ENCODE data around the gene MRPL30. TPM values are rescaled to one million over a fixed set of nuclear protein-coding genes. Genes with fewer than 3 reads are reported as not detected.
A peak's percentile ranks its signal among the peaks of the same experiment; 100 is the strongest.
"Not testable (repeated sequence)": the region's sequence is repeated elsewhere in the genome, so short reads cannot be mapped to it uniquely, and the experiment has no call there.

The MRPL30 gene
- total RNA-seq (36.6 TPM in 2 replicates), polyA plus RNA-seq (18.5 and 19.4 TPM in 2 replicates)

DNA sequence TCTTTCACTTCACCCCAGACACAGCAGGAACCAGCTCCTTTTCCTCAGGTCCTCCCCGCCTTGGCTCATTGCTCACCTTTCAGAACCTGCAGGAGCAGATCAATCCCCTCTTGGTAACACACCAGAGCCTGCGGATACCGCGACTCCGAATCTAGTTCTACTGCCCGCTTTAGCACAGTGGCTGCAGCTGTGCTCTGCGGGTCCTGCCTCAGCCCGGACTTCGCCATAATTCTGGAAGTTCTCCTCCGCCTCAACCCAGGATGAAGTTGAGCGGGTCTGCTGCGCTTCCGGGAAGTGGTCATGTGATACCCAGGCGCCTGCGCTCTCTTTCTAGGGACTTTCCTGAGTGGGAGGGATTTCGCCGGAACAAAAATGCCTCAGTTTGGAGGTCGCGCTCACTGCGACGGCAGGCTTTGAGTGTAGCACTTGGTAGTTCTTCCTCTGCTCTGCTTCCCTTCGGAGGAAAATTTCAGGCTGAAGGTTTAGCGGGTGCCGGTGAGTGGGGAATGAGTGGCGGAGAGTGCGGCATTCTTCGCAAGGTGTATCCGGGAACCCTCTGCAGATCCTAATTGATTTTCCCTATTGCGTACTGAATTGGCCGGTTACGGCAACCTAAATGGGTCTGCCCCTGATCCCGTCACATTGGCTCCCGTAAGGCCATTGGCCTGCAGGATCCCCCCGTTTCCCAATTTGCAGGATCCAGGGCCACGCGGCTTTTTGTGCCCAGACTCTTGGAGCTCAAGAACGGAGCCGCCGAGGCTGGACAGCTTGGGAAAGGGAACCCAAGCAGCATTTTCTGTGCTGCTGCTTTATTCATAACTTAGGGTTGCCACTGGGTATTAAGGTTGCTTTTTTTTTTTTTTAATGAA lies at the start of gene MRPL30, which contains the start of gene MITD1:
Gene MRPL30, plus strand, starts transcription at position 430 of the 869 bp plus-strand sequence. CDS start 5,020 bp downstream, outside the sequence.
Gene MITD1, minus strand, starts transcription at position 304 of the 869 bp plus-strand sequence. Its CDS starts 77 bp downstream, at position 227.
- Histone ChIP-seq H3K4me1 (ENCODE audit: insufficient read depth) (peaks cover 16% of the 10 kb centered on the region), H3K4me3 (peak within 1 kb of the TSS; percentile 92), H3K9me3 (ENCODE audit: low read depth) (no peaks in the 10 kb centered on the region), H3K9me2 (replicated peaks; ENCODE audit: insufficient read depth) (no peaks in the 10 kb centered on the region), H2AFZ (peak within 1 kb of the TSS; percentile 94), H4K20me1 (ENCODE audit: insufficient read depth, poor library complexity, severe bottlenecking) (no peaks in the 10 kb centered on the region), H3K36me3 (replicated peaks; ENCODE audit: insufficient read depth, low read depth) (no peaks in the 10 kb centered on the region), H3K27me3 (no peaks in the 10 kb centered on the region), H3K27ac (peak within 1 kb of the TSS; percentile 82), H3K79me2 (peaks cover 83% of the 10 kb centered on the region), H3K4me2 (peak within 1 kb of the TSS; percentile 94)
- under 1% methylated on average over 39 of the region's 39 CpGs for WGBS (ENCODE audit: low lambda C conversion rate, missing lambda C conversion rate)
- no peak for TF ChIP-seq EZH2phosphoT487 (IDR thresholded peaks at IDR 0.05; ENCODE audit: low read depth, severe bottlenecking, unreplicated experiment)
- TF ChIP-seq EZH2 (IDR thresholded peaks at IDR 0.05; ENCODE audit: borderline replicate concordance) = no peak
- TF ChIP-seq, protein P1, sequence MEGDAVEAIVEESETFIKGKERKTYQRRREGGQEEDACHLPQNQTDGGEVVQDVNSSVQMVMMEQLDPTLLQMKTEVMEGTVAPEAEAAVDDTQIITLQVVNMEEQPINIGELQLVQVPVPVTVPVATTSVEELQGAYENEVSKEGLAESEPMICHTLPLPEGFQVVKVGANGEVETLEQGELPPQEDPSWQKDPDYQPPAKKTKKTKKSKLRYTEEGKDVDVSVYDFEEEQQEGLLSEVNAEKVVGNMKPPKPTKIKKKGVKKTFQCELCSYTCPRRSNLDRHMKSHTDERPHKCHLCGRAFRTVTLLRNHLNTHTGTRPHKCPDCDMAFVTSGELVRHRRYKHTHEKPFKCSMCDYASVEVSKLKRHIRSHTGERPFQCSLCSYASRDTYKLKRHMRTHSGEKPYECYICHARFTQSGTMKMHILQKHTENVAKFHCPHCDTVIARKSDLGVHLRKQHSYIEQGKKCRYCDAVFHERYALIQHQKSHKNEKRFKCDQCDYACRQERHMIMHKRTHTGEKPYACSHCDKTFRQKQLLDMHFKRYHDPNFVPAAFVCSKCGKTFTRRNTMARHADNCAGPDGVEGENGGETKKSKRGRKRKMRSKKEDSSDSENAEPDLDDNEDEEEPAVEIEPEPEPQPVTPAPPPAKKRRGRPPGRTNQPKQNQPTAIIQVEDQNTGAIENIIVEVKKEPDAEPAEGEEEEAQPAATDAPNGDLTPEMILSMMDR (IDR thresholded peaks at IDR 0.05; ENCODE audit: poor library complexity) = no peak
- peak; percentile 96 for DNase-seq (ENCODE audit: low spot score)

DNA sequence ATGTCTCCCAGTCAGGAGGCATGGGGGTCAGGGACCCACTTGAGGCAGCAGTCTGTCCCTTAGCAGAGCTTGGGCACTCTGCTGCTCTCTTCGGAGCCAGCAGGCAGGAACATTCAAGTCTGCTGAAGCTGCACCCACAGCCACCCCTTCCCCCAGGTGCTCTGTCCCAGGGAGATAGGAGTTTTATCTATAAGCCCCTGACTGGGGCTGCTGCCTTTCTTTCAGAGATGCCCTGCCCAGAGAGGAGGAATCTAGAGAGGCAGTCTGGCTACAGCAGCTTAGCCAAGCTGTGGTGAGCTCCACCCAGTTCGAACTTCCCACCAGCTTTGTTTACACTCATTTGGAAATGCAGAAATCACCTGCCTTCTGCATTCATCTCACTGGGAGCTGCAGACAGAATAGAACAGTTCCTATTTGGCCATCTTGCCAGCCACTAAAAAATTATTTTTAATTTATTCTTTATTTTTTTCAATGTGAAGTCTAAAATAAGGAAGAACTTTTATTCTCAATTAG lies 45.9 kb upstream of the MRPL30 start:
- H3K4me2 ChIP-seq; H2AFZ ChIP-seq; H3K27me3 ChIP-seq; H3K4me3 ChIP-seq; H3K9me2 ChIP-seq (replicated peaks; ENCODE audit: insufficient read depth); H3K27ac ChIP-seq; DNase-seq (ENCODE audit: low spot score); H3K36me3 ChIP-seq (replicated peaks; ENCODE audit: insufficient read depth, low read depth); H4K20me1 ChIP-seq (ENCODE audit: insufficient read depth, poor library complexity, severe bottlenecking); H3K4me1 ChIP-seq (ENCODE audit: insufficient read depth): not testable (repeated sequence)
- H3K9me3 ChIP-seq (ENCODE audit: low read depth) = peaks cover 11% of the 10 kb centered on the region
- peaks cover 14% of the 10 kb centered on the region for H3K79me2 ChIP-seq
- WGBS (ENCODE audit: low lambda C conversion rate, missing lambda C conversion rate) = 92% methylated on average over 2 of the region's 2 CpGs

DNA sequence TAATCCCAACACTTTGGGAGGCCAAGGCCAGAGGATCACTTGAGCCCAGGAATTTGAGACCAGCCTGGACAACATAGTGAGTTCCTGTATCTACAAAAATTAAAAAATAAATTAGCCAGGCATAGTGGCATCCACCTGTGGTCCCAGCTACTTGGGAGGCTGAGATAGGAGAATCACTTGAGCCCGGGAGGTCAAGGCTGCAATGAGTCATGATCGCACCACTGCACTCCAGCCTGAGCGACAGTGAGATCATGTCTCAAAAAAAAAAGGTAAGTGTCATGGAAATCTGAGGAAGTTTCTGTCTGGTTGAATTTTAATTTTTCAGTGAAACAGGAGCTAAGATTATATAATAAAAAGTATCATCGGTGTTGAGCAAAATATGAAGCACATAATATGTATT lies 42.0 kb upstream of the MRPL30 start:
- Histone ChIP-seq H3K9me2 (replicated peaks; ENCODE audit: insufficient read depth) (no peaks in the 10 kb centered on the region), H4K20me1 (ENCODE audit: insufficient read depth, poor library complexity, severe bottlenecking) (no peaks in the 10 kb centered on the region), H2AFZ (no peak overlapping the region), H3K36me3 (replicated peaks; ENCODE audit: insufficient read depth, low read depth) (no peaks in the 10 kb centered on the region), H3K4me2 (no peak overlapping the region), H3K4me1 (ENCODE audit: insufficient read depth) (no peaks in the 10 kb centered on the region), H3K27me3 (no peaks in the 10 kb centered on the region), H3K9me3 (ENCODE audit: low read depth) (no peaks in the 10 kb centered on the region), H3K4me3 (no peak overlapping the region), H3K27ac (no peak overlapping the region), H3K79me2 (peaks cover 14% of the 10 kb centered on the region)
- no peak for DNase-seq (ENCODE audit: low spot score)
- 94% methylated on average over 4 of the region's 4 CpGs for WGBS (ENCODE audit: low lambda C conversion rate, missing lambda C conversion rate)
- no peak for TF ChIP-seq EZH2 (IDR thresholded peaks at IDR 0.05; ENCODE audit: borderline replicate concordance)
- TF ChIP-seq, protein P1 (IDR thresholded peaks at IDR 0.05; ENCODE audit: poor library complexity) = no peak
- TF ChIP-seq EZH2phosphoT487 (IDR thresholded peaks at IDR 0.05; ENCODE audit: low read depth, severe bottlenecking, unreplicated experiment) = no peak
